Measurements from ENCODE around the gene ALPI.

DNA sequence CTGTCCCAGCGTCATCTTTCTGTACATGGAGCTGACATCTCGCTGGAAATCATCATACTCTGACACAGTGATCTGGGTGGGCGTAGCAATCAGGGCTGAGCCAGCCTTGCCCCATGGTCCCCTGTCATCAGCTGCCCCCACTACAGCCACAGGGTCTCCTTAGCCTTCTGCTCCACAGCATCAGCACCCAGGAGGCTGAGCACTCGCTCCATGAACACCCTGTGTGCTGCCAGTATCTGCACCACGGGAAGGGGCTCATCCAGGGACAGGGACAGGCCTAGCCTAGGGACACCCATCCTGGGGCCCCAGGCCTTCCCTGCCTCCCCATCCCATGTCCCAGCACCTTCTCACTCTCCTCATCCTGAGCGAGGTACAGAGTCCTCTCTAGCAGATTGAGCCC, 37.9 kb upstream of the ALPI start:
- TF ChIP-seq POLR2A (IDR thresholded peaks at IDR 0.05; ENCODE audit: low read depth, low read length) = no peak
- TF ChIP-seq POLR2AphosphoS5 (IDR thresholded peaks at IDR 0.05; ENCODE audit: low read depth, low read length) = no peak
